H1 (cell line): Measurements from ENCODE around the gene ZIC1. TPM values are rescaled to one million over a fixed set of nuclear protein-coding genes. Genes with fewer than 3 reads are reported as not detected.

Experiments
- ATF2 ChIP-seq: IDR thresholded peaks from 2 replicates; pipeline ENCODE4 v1.6.1; 2012; ENCODE audit warnings: low read length, inconsistent platforms
- CEBPB ChIP-seq: IDR thresholded peaks from 2 replicates; pipeline ENCODE4 v1.6.1; 2012; ENCODE audit warnings: low read depth, low read length
- CHD1 ChIP-seq: IDR thresholded peaks from 2 replicates; pipeline ENCODE4 v1.6.1; 2012; ENCODE audit warnings: low read depth, low read length, improper control_type of control experiment
- CHD2 ChIP-seq: IDR thresholded peaks from 2 replicates; pipeline ENCODE4 v1.6.1; 2012; ENCODE audit warnings: low read length, improper control_type of control experiment
- CTCF ChIP-seq, 3 experiments: IDR thresholded peaks; 1 replicate in 2 of 3; 2 replicates in 1 of 3; pipeline versions ENCODE4 v1.5.1 to v1.6.1; 2011; ENCODE audit warnings: low read length in 3 of 3, mild to moderate bottlenecking in 3 of 3, inconsistent platforms in 2 of 3, low read depth in 1 of 3, moderate library complexity in 1 of 3; ENCODE audit not compliant: insufficient read depth in 1 of 3; ENCODE audit errors: control extremely low read depth in 1 of 3
- E2F6 ChIP-seq: IDR thresholded peaks from 2 replicates; pipeline ENCODE4 v1.6.1; 2012; ENCODE audit warnings: inconsistent platforms
- EP300 ChIP-seq, 2 experiments: IDR thresholded peaks; 1 replicate in 1 of 2; 2 replicates in 1 of 2; pipeline ENCODE4 v1.6.1; 2011 to 2012; ENCODE audit warnings: low read depth in 2 of 2, low read length in 2 of 2, mild to moderate bottlenecking in 2 of 2, borderline replicate concordance in 1 of 2, inconsistent platforms in 1 of 2, moderate library complexity in 1 of 2
- GABPA ChIP-seq: IDR thresholded peaks from 2 replicates; pipeline ENCODE4 v1.6.1; 2011; ENCODE audit warnings: mild to moderate bottlenecking, low read length, moderate library complexity, borderline replicate concordance; ENCODE audit not compliant: insufficient read depth
- KDM5A ChIP-seq: fragments of 200-600 bp; IDR thresholded peaks from 2 replicates; pipeline ENCODE4 v1.7.1; 2012; ENCODE audit warnings: mild to moderate bottlenecking, low read length, inconsistent platforms, mixed read lengths
- PHF8 ChIP-seq: fragments of 200-600 bp; sonication (generic); conservative IDR thresholded peaks from 2 replicates; pipeline ENCODE4 v1.7.1; 2012; ENCODE audit warnings: low read depth, mild to moderate bottlenecking, inconsistent platforms, low read length, moderate library complexity
- RFX5 ChIP-seq: IDR thresholded peaks from 2 replicates; pipeline ENCODE4 v1.6.1; 2011; ENCODE audit warnings: low read depth, low read length, improper control_type of control experiment, borderline replicate concordance
- RNF2 ChIP-seq: fragments of 200-900, 300-1000 bp; sonication (generic); IDR thresholded peaks from 2 replicates; pipeline ENCODE4 v1.7.1; 2016; ENCODE audit warnings: borderline replicate concordance, low read depth, mild to moderate bottlenecking, antibody characterized with exemption, low read length; ENCODE audit not compliant: poor library complexity, severe bottlenecking; ENCODE audit errors: missing control alignments
- RXRA ChIP-seq: IDR thresholded peaks from 2 replicates; pipeline ENCODE4 v1.6.1; 2011; ENCODE audit warnings: low read depth, mild to moderate bottlenecking, low read length, moderate library complexity; ENCODE audit not compliant: insufficient read depth
- SAP30 ChIP-seq: fragments of 300-600 bp; sonication (generic); IDR thresholded peaks from 2 replicates; pipeline ENCODE4 v1.7.1; 2012; ENCODE audit warnings: low read length, moderate library complexity, mild to moderate bottlenecking, inconsistent platforms; ENCODE audit not compliant: insufficient read depth, insufficient replicate concordance
- SIN3A ChIP-seq, 2 experiments: IDR thresholded peaks in 1 of 2; conservative IDR thresholded peaks in 1 of 2; 2 replicates each; pipeline ENCODE4 v1.6.1; 2011 to 2012; ENCODE audit warnings: low read length in 2 of 2, improper control_type of control experiment in 1 of 2, low read depth in 1 of 2, mild to moderate bottlenecking in 1 of 2
- SIRT6 ChIP-seq: IDR thresholded peaks from one replicate; pipeline ENCODE4 v1.7.1; 2012; ENCODE audit warnings: low read length, inconsistent platforms
- SP2 ChIP-seq: IDR thresholded peaks from 2 replicates; pipeline ENCODE4 v1.6.1; 2012; ENCODE audit warnings: mild to moderate bottlenecking, low read length, inconsistent platforms
- SUZ12 ChIP-seq: fragments of 200-600 bp; sonication (generic); IDR thresholded peaks from 2 replicates; pipeline ENCODE4 v1.6.1; 2012; ENCODE audit warnings: mild to moderate bottlenecking, inconsistent platforms, low read length, moderate library complexity, mixed read lengths
- polyA plus RNA-seq, 7 experiments: library from polyadenylated mRNA; depleted of rRNA in 3 of 7; stranded (reverse) in 5 of 7; unstranded in 2 of 7; fragments of >200 nt in 5 of 7; fragments of 200-250 nt in 2 of 7; gene quantifications; 1 replicate in 5 of 7; 2 replicates in 1 of 7; 4 replicates in 1 of 7; pipeline versions ENCODE4 v1.2.1 to v1.2.3, GENCODE V29; 2011 to 2013; ENCODE audit warnings: missing spikeins in 2 of 7, mixed read lengths in 2 of 7
- total RNA-seq: library from RNA; stranded (reverse); fragmentation: NEBNext Ultra II Directional; extraction: Animal tissue kit (Norgen Biotek cat#: 25700); gene quantifications from 2 replicates; pipeline ENCODE4 v1.2.1, GENCODE V29; 2021

The ZIC1 gene
- total and polyA plus RNA-seq, 2 of the 8 experiments (the other 6 are each of a cell fraction or from before 2014, with no cell fraction given) = 0.80 to 2.2 TPM

- TF ChIP-seq CHD2 (no peak), RXRA (no peak), CEBPB (no peak), SIN3A (conservative IDR thresholded peaks at IDR 0.05 in 1 of 2, IDR thresholded peaks at IDR 0.05 in 1 of 2; ENCODE audit: low read depth in 1 of 2, low read length in 2 of 2) (no peak), CTCF (IDR thresholded peaks at IDR 0.05; ENCODE audit: control extremely low read depth in 1 of 3, insufficient read depth in 1 of 3, low read depth in 1 of 3, low read length in 3 of 3) (no peak), RFX5 (no peak), ATF2 (no peak), SAP30 (peak; percentile 44), RNF2 (peak; percentile 99), SIRT6 (no peak), EP300 (IDR thresholded peaks at IDR 0.05; ENCODE audit: borderline replicate concordance in 1 of 2, low read depth in 2 of 2, low read length in 2 of 2) (no peak), SUZ12 (peak; percentile 98), E2F6 (no peak), PHF8 (no peak), KDM5A (no peak), SP2 (no peak), CHD1 (no peak), GABPA (no peak)
These were observed 3.9 kb downstream of the ZIC1 start (continued) for GRCh38 chr3:147412917-147413685.
